ENCODE data around the gene ZNF227. TPM values are rescaled to one million over a fixed set of nuclear protein-coding genes. Genes with fewer than 3 reads are reported as not detected.

Gene ZNF227
- total RNA-seq, 1 experiment from 2014 or later: 15.4 TPM

DNA sequence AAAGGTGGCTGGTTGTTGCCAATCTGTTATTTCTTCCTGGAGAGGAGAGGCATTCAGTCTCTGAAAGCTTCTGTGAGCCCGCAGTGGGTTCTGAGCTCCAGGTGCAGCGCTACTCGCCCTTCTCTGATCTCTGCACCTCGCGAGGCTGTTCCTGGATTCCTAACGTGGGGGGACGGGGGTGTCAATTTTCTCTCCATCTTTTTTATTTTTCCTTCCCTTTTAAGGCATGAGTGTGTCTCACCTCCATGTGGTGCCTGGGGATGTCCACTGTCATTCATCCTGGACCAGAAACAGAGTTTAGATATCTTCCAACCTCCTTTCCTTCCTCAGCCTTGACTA, 48.0 kb downstream of the ZNF227 start:
- Histone ChIP-seq H3K4me1 (ENCODE audit: control insufficient read depth, insufficient read depth, low read length) (peaks cover 6% of the 10 kb centered on the region; the same call in 1 of the 2 replicates), H3K9me3 (ENCODE audit: control insufficient read depth, insufficient read depth, low read depth, low read length) (no peaks in the 10 kb centered on the region; the same call in 1 of the 2 replicates), H3K36me3 (ENCODE audit: control insufficient read depth, insufficient read depth, low read length) (no peaks in the 10 kb centered on the region), H3K4me3 (ENCODE audit: low read depth in 2 of 2, low read length in 2 of 2) (peak overlapping the region; percentile 65 to 77), H3K27ac (ENCODE audit: low read length) (peak overlapping the region; percentile 77), H3K27me3 (ENCODE audit: control insufficient read depth, insufficient read depth, low read length) (no peaks in the 10 kb centered on the region)
- intact Hi-C loops (cut with micrococcal nuclease; ENCODE audit: unreplicated experiment): no loop called here
- in situ Hi-C loops (cut with HindIII; ENCODE audit: low pct_unique_long_range_greater_than_20kb, low sequenced_read_pairs): no loop called here
- ChIA-PET CTCF (no interaction called here), POLR2A (no interaction called here)
- ATAC-seq (peak; percentile 15; the same call in 1 of the 2 replicates), DNase-seq (ENCODE audit: low read depth, low spot score) (no peak)
- BruUV-seq (replicated peaks): no TSS peak
- TF ChIP-seq POLR2AphosphoS5 (IDR thresholded peaks at IDR 0.05; ENCODE audit: low read depth, low read length) (no peak), SIN3A (IDR thresholded peaks at IDR 0.05; ENCODE audit: borderline replicate concordance, insufficient read depth, low read depth, low read length) (no peak), TCF7L2 (IDR thresholded peaks at IDR 0.05; ENCODE audit: low read depth, low read length) (no peak)
- TF ChIP-seq, protein P1, sequence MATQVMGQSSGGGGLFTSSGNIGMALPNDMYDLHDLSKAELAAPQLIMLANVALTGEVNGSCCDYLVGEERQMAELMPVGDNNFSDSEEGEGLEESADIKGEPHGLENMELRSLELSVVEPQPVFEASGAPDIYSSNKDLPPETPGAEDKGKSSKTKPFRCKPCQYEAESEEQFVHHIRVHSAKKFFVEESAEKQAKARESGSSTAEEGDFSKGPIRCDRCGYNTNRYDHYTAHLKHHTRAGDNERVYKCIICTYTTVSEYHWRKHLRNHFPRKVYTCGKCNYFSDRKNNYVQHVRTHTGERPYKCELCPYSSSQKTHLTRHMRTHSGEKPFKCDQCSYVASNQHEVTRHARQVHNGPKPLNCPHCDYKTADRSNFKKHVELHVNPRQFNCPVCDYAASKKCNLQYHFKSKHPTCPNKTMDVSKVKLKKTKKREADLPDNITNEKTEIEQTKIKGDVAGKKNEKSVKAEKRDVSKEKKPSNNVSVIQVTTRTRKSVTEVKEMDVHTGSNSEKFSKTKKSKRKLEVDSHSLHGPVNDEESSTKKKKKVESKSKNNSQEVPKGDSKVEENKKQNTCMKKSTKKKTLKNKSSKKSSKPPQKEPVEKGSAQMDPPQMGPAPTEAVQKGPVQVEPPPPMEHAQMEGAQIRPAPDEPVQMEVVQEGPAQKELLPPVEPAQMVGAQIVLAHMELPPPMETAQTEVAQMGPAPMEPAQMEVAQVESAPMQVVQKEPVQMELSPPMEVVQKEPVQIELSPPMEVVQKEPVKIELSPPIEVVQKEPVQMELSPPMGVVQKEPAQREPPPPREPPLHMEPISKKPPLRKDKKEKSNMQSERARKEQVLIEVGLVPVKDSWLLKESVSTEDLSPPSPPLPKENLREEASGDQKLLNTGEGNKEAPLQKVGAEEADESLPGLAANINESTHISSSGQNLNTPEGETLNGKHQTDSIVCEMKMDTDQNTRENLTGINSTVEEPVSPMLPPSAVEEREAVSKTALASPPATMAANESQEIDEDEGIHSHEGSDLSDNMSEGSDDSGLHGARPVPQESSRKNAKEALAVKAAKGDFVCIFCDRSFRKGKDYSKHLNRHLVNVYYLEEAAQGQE (IDR thresholded peaks at IDR 0.05; ENCODE audit: insufficient read depth in 1 of 2, low read depth in 2 of 2, low read length in 1 of 2): no peak
- TF ChIP-seq, protein P2, sequence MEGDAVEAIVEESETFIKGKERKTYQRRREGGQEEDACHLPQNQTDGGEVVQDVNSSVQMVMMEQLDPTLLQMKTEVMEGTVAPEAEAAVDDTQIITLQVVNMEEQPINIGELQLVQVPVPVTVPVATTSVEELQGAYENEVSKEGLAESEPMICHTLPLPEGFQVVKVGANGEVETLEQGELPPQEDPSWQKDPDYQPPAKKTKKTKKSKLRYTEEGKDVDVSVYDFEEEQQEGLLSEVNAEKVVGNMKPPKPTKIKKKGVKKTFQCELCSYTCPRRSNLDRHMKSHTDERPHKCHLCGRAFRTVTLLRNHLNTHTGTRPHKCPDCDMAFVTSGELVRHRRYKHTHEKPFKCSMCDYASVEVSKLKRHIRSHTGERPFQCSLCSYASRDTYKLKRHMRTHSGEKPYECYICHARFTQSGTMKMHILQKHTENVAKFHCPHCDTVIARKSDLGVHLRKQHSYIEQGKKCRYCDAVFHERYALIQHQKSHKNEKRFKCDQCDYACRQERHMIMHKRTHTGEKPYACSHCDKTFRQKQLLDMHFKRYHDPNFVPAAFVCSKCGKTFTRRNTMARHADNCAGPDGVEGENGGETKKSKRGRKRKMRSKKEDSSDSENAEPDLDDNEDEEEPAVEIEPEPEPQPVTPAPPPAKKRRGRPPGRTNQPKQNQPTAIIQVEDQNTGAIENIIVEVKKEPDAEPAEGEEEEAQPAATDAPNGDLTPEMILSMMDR (IDR thresholded peaks at IDR 0.05): no peak

DNA sequence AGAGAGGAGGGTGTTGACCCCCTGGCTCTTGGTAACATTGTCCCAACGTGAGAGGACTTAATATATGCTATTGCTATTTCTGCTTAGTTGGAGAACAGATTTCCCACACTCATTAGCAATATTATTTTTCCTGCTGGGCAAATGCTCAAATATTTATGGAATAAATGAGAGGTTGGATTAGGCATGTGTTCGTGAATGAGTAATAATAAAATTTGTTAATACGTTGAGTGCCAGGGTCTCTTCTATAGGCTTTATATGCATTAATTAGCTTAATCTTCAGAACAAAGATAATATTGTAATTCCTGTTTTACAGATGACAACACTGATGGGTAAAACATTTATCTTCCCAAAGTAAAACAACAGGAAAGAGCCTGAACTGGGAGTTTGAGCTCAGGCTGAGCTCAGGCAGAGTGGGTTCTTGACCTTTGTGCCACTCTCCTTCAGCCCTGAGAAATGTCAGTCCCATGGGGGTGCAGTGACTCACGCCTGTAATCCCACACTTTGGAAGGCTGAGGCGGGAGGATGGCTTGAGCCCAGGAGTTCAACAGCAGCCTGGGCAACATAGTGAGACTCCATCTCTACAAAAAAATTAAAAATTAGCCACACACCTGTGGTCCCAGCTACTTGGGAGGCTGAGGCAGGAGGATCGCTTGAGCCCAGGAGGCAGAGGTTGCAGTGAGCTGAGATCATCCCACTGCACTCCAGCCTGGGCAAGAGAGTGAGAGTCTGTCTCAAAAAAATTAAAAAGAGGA, 48.5 kb downstream of the ZNF227 start:
- in situ Hi-C loops (cut with HindIII; ENCODE audit: low pct_unique_long_range_greater_than_20kb, low sequenced_read_pairs): no loop called here
- no TSS peak for BruUV-seq (replicated peaks)
- no peak for DNase-seq (ENCODE audit: low read depth, low spot score)
- peaks cover 6% of the 10 kb centered on the region; the same call in 1 of the 2 replicates for H3K4me1 ChIP-seq (ENCODE audit: control insufficient read depth, insufficient read depth, low read length)
- ChIA-PET POLR2A (no interaction called here), CTCF (no interaction called here)
- H3K27ac ChIP-seq (ENCODE audit: low read length): no peak overlapping the region
- H3K4me3 ChIP-seq (ENCODE audit: low read depth in 2 of 2, low read length in 2 of 2): peak overlapping the region; percentile 65 to 77; a peak in 3 of 4 replicates
- no peaks in the 10 kb centered on the region for H3K27me3 ChIP-seq (ENCODE audit: control insufficient read depth, insufficient read depth, low read length)
- H3K36me3 ChIP-seq (ENCODE audit: control insufficient read depth, insufficient read depth, low read length): no peaks in the 10 kb centered on the region
- ATAC-seq: no peak
- no peaks in the 10 kb centered on the region for H3K9me3 ChIP-seq (ENCODE audit: control insufficient read depth, insufficient read depth, low read depth, low read length)
- TF ChIP-seq, protein P1 (IDR thresholded peaks at IDR 0.05; ENCODE audit: insufficient read depth in 1 of 2, low read depth in 2 of 2, low read length in 1 of 2): no peak
- TF ChIP-seq TCF7L2 (IDR thresholded peaks at IDR 0.05; ENCODE audit: low read depth, low read length) (no peak), POLR2AphosphoS5 (IDR thresholded peaks at IDR 0.05; ENCODE audit: low read depth, low read length) (no peak), SIN3A (IDR thresholded peaks at IDR 0.05; ENCODE audit: borderline replicate concordance, insufficient read depth, low read depth, low read length) (no peak)
- TF ChIP-seq, protein P2 (IDR thresholded peaks at IDR 0.05): no peak
- intact Hi-C loops (cut with micrococcal nuclease; ENCODE audit: unreplicated experiment): no loop called here
